Measurements from ENCODE around the gene HSD17B8. TPM values are rescaled to one million over a fixed set of nuclear protein-coding genes. Genes with fewer than 3 reads are reported as not detected.

The HSD17B8 gene
- total RNA-seq, 1 experiment from 2014 or later: 22.0 TPM

- POLR2A ChIA-PET: no interaction called here
These were observed 8.9 kb downstream of the HSD17B8 start for GRCh38 chr6:33213166-33213988.

More at GRCh38 chr6:33213166-33213988, 8.9 kb downstream of the HSD17B8 start:
- Histone ChIP-seq H2AFZ (ENCODE audit: low read depth, low read length, poor library complexity, severe bottlenecking) (no peak overlapping the region), H3K27me3 (ENCODE audit: insufficient read depth, low read length) (no peaks in the 10 kb centered on the region), H3K9me3 (ENCODE audit: control insufficient read depth in 1 of 2, insufficient read depth in 1 of 2, low read depth in 1 of 2, low read length in 2 of 2) (no peaks in the 10 kb centered on the region), H3K36me3 (ENCODE audit: control insufficient read depth in 1 of 2, insufficient read depth in 2 of 2, low read length in 2 of 2) (peaks cover 10 to 15% of the 10 kb centered on the region in 2 experiments; a peak in 3 of 4 replicates), H3K4me2 (ENCODE audit: low read length) (no peak overlapping the region), H3K9me2 (ENCODE audit: insufficient read depth) (no peaks in the 10 kb centered on the region), H3K4me3 (replicated peaks in 1 of 2; ENCODE audit: low read depth in 1 of 2, low read length in 2 of 2) (no peak overlapping the region), H3K9ac (ENCODE audit: low read length) (no peak overlapping the region), H4K20me1 (ENCODE audit: insufficient read depth) (no peaks in the 10 kb centered on the region), H3K79me2 (ENCODE audit: insufficient read depth, low read length) (peaks cover 15% of the 10 kb centered on the region), H3K27ac (ENCODE audit: low read depth, low read length) (no peak overlapping the region), H3K4me1 (ENCODE audit: control insufficient read depth in 1 of 2, insufficient read depth in 2 of 2, low read length in 2 of 2) (peaks cover 2 to 13% of the 10 kb centered on the region in 2 experiments; a peak in 1 of 4 replicates)
- intact Hi-C loops (cut with micrococcal nuclease): no loop called here
- DNase-seq (ENCODE audit: low read depth, low spot score) (no peak), ATAC-seq (no peak)
- CTCF ChIA-PET: no interaction called here
- BruUV-seq (replicated peaks): no TSS peak
- RAD21 ChIA-PET (ENCODE audit: low non-redundant PET in 1 of 2, low total read pairs in 2 of 2, uncharacterized antibody in 2 of 2, unreplicated experiment in 2 of 2): no interaction called here
- no peak for TF ChIP-seq REST (IDR thresholded peaks at IDR 0.05; ENCODE audit: low read depth)
- TF ChIP-seq RAD21 (IDR thresholded peaks at IDR 0.05; ENCODE audit: low read depth): no peak
- peak; percentile 43; the same call in 1 of the 2 replicates for TF ChIP-seq POLR2AphosphoS5 (IDR thresholded peaks at IDR 0.05; ENCODE audit: low read depth, low read length)

Data from HCT116 (cell line).